Cardiac fibroblast (primary cell): ENCODE data around the gene HECW1.

Experiments
- DNase-seq, 2 donors: peaks; one replicate each; pipeline versions ENCODE4 v3.0.0 to v3.0.0-alpha.2; 2010; ENCODE audit warnings: low read depth in 2 of 2
- H3K4me3 ChIP-seq, 2 donors: replicated peaks in 1 of 2; 1 replicate in 1 of 2; 2 replicates in 1 of 2; pipeline ENCODE4 v1.5.1; 2011; ENCODE audit warnings: low read depth in 2 of 2, low read length in 2 of 2, mild to moderate bottlenecking in 2 of 2, moderate library complexity in 1 of 2
- TF ChIP-seq, protein P1 (sequence below): IDR thresholded peaks from one replicate; pipeline ENCODE4 v1.5.1; 2011; ENCODE audit warnings: low read depth, mild to moderate bottlenecking, low read length, inconsistent platforms

HECW1 gene

DNA sequence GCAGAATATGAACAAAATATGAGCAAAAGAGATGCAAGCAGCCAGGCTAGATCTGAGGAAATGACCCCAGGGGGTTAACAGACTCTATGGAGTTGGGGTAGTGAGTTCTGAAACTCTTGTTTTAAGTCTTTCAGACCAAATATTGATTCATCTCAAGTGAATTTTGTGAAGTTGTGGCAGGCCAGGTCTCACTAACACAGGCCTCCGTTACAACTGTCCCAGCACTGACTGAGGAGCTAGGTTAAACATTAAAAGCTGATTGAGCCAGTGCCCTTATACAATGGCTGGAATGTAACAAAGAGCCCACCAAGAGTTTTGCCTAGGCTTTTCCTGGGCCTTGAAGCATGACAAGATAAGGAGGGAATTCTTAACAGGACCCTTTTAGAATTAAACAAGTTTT lies 278.1 kb downstream of the HECW1 start:
- no peak for DNase-seq
- TF ChIP-seq, protein P1, sequence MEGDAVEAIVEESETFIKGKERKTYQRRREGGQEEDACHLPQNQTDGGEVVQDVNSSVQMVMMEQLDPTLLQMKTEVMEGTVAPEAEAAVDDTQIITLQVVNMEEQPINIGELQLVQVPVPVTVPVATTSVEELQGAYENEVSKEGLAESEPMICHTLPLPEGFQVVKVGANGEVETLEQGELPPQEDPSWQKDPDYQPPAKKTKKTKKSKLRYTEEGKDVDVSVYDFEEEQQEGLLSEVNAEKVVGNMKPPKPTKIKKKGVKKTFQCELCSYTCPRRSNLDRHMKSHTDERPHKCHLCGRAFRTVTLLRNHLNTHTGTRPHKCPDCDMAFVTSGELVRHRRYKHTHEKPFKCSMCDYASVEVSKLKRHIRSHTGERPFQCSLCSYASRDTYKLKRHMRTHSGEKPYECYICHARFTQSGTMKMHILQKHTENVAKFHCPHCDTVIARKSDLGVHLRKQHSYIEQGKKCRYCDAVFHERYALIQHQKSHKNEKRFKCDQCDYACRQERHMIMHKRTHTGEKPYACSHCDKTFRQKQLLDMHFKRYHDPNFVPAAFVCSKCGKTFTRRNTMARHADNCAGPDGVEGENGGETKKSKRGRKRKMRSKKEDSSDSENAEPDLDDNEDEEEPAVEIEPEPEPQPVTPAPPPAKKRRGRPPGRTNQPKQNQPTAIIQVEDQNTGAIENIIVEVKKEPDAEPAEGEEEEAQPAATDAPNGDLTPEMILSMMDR = no peak
- H3K4me3 ChIP-seq = no peak overlapping the region

DNA sequence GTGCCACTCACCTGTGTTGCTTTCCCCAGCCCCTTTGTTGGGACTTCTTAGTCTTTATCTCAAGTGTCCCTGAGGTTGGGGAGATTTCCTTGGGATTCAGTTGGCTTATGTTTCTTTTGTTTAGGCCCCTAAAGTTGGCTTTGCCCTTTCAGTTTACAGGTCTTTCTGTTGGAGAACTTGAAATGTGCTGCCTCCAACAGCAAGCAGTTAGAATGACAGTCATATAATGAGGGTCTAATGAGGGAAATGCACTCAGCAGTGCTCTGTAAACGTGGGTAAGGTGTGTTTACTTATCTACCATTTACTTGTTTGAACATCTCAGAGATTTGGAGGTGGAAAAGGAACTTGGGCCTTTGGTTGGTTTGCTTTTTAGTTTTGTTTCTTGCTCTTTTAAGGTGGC lies 279.1 kb downstream of the HECW1 start:
- H3K4me3 ChIP-seq = no peak overlapping the region
- no peak for DNase-seq
- TF ChIP-seq, protein P1 = no peak

DNA sequence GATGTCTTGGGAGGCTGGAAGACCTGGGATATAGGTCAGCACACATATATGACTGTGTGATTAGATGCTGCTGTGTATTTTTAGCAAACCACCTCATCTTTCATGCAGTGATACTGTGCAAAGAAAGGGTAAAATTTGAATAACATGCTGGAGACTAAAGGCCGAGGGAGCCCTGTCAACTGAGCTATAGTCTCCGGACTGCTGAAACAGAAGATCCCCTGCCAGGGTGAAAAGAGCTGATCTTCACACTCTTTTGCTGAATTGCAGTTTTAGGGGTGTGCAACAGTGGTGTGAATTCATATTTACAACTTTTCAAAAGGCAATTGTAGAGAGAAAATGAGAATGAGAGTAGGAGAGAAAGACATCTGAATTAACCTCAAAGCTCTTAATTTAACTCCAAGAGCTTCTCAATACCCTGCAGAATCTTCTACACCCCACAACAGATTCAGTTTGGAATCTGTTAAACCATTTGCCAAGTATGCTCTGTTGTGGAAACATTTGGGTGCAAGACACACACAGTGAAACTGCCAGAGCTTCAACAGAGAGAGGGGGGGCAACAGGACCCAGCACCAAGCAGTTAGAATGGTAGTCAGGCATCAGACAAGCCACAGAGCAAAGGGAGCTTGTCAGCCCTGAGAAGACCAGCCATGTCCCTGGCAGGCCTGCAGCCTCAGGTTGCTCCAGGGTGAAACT lies 280.3 kb downstream of the HECW1 start:
- H3K4me3 ChIP-seq = no peak overlapping the region
- TF ChIP-seq, protein P1 = no peak
- no peak for DNase-seq

GRCh38 chr7:43394441-43395130 lies 282.1 kb downstream of the HECW1 start:
- no peak for DNase-seq
- H3K4me3 ChIP-seq = no peak overlapping the region

GRCh38 chr7:43395351-43395750 lies 282.9 kb downstream of the HECW1 start:
- TF ChIP-seq, protein P1 = no peak
- no peak for DNase-seq

More at GRCh38 chr7:43394441-43395130, 282.1 kb downstream of the HECW1 start:
- TF ChIP-seq, protein P1 = no peak

DNA sequence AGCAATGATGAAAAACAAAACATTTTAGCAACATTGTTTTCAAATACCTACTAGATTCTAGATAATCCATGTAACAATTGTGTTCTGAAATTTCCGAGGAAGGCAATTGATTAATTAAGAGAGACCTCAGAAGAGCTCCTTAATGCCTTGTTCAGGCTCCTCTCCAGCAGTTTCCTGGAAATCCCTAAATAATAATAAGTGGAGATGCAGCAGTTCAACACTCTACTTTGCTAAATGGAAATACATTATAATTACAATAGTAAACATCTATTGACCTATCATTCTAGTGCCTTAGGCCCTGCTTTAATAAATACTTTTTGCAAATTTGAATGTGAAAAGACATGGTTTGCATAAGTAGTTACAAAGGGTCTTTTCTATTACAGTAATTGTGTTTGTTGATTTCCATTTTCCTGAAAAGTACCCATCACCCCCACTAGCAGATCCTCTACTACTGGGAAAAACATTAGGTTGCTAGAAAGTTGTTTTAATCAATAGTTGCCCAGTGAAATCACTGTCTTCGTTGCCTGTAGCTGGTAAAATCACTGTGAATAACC lies 283.8 kb downstream of the HECW1 start:
- TF ChIP-seq, protein P1 = no peak

More at GRCh38 chr7:43395351-43395750, 282.9 kb downstream of the HECW1 start:
- no peak overlapping the region for H3K4me3 ChIP-seq

More for the DNA sequence above, 283.8 kb downstream of the HECW1 start:
- DNase-seq = no peak
- no peak overlapping the region for H3K4me3 ChIP-seq
